Measurements from ENCODE around the gene MINDY4.
A peak's percentile ranks its signal among the peaks of the same experiment; 100 is the strongest.

The MINDY4 gene

GRCh38 chr7:30760514-30761213, 10.6 kb upstream of the MINDY4 start:
- H3K4me3 ChIP-seq (ENCODE audit: low read depth in 1 of 2, low read length in 2 of 2): no peak overlapping the region
- H3K36me3 ChIP-seq (ENCODE audit: control insufficient read depth in 1 of 2, insufficient read depth in 2 of 2, low read length in 2 of 2): peaks cover 0 to 3% of the 10 kb centered on the region in 2 donors
- peaks cover 10 to 46% of the 10 kb centered on the region in 2 donors for H3K4me1 ChIP-seq (ENCODE audit: control insufficient read depth in 1 of 2, insufficient read depth in 2 of 2, low read length in 2 of 2)
- H3K27ac ChIP-seq (ENCODE audit: low read length): no peak overlapping the region
- no peaks in the 10 kb centered on the region for H3K27me3 ChIP-seq (ENCODE audit: low read depth, low read length)
- peaks cover 0 to 4% of the 10 kb centered on the region in 2 donors for H3K9me3 ChIP-seq (ENCODE audit: control insufficient read depth in 1 of 2, low read length in 2 of 2)

GRCh38 chr7:30761214-30762156, 9.7 kb upstream of the MINDY4 start:
- no peak overlapping the region for H3K27ac ChIP-seq (ENCODE audit: low read length)
- peaks cover 10 to 44% of the 10 kb centered on the region in 2 donors for H3K4me1 ChIP-seq (ENCODE audit: control insufficient read depth in 1 of 2, insufficient read depth in 2 of 2, low read length in 2 of 2)
- no peaks in the 10 kb centered on the region for H3K27me3 ChIP-seq (ENCODE audit: low read depth, low read length)
- peaks cover 0 to 3% of the 10 kb centered on the region in 2 donors for H3K36me3 ChIP-seq (ENCODE audit: control insufficient read depth in 1 of 2, insufficient read depth in 2 of 2, low read length in 2 of 2)
- peaks cover 0 to 4% of the 10 kb centered on the region in 2 donors for H3K9me3 ChIP-seq (ENCODE audit: control insufficient read depth in 1 of 2, low read length in 2 of 2)
- H3K4me3 ChIP-seq (ENCODE audit: low read depth in 1 of 2, low read length in 2 of 2): no peak overlapping the region

GRCh38 chr7:30764030-30764975, 6.9 kb upstream of the MINDY4 start:
- no peaks in the 10 kb centered on the region for H3K36me3 ChIP-seq (ENCODE audit: control insufficient read depth in 1 of 2, insufficient read depth in 2 of 2, low read length in 2 of 2)
- no peak overlapping the region for H3K27ac ChIP-seq (ENCODE audit: low read length)
- no peak overlapping the region for H3K4me3 ChIP-seq (ENCODE audit: low read depth in 1 of 2, low read length in 2 of 2)
- peaks cover 10 to 25% of the 10 kb centered on the region in 2 donors for H3K4me1 ChIP-seq (ENCODE audit: control insufficient read depth in 1 of 2, insufficient read depth in 2 of 2, low read length in 2 of 2)
- peaks cover 0 to 4% of the 10 kb centered on the region in 2 donors for H3K9me3 ChIP-seq (ENCODE audit: control insufficient read depth in 1 of 2, low read length in 2 of 2)
- no peaks in the 10 kb centered on the region for H3K27me3 ChIP-seq (ENCODE audit: low read depth, low read length)

GRCh38 chr7:30765408-30765807, 5.8 kb upstream of the MINDY4 start:
- H3K27me3 ChIP-seq (ENCODE audit: low read depth, low read length): no peaks in the 10 kb centered on the region
- no peak overlapping the region for H3K4me3 ChIP-seq (ENCODE audit: low read depth in 1 of 2, low read length in 2 of 2)
- peaks cover 10 to 26% of the 10 kb centered on the region in 2 donors for H3K4me1 ChIP-seq (ENCODE audit: control insufficient read depth in 1 of 2, insufficient read depth in 2 of 2, low read length in 2 of 2)
- no peak overlapping the region for H3K27ac ChIP-seq (ENCODE audit: low read length)
- H3K36me3 ChIP-seq (ENCODE audit: control insufficient read depth in 1 of 2, insufficient read depth in 2 of 2, low read length in 2 of 2): no peaks in the 10 kb centered on the region
- H3K9me3 ChIP-seq (ENCODE audit: control insufficient read depth in 1 of 2, low read length in 2 of 2): peaks cover 0 to 4% of the 10 kb centered on the region in 2 donors

GRCh38 chr7:30770845-30771173, 408 bp upstream of the MINDY4 start:
- Histone ChIP-seq H3K27me3 (ENCODE audit: low read depth, low read length) (no peaks in the 10 kb centered on the region), H3K4me1 (ENCODE audit: control insufficient read depth in 1 of 2, insufficient read depth in 2 of 2, low read length in 2 of 2) (peaks cover 0 to 6% of the 10 kb centered on the region in 2 donors), H3K27ac (ENCODE audit: low read length) (peak overlapping the region; percentile 37), H3K9me3 (ENCODE audit: control insufficient read depth in 1 of 2, low read length in 2 of 2) (no peaks in the 10 kb centered on the region), H3K4me3 (ENCODE audit: low read depth in 1 of 2, low read length in 2 of 2) (peak overlapping the region; percentile 83 to 84), H3K36me3 (ENCODE audit: control insufficient read depth in 1 of 2, insufficient read depth in 2 of 2, low read length in 2 of 2) (no peaks in the 10 kb centered on the region)

- peaks cover 0 to 5% of the 10 kb centered on the region in 2 donors for H3K4me1 ChIP-seq (ENCODE audit: control insufficient read depth in 1 of 2, insufficient read depth in 2 of 2, low read length in 2 of 2)
- no peaks in the 10 kb centered on the region for H3K36me3 ChIP-seq (ENCODE audit: control insufficient read depth in 1 of 2, insufficient read depth in 2 of 2, low read length in 2 of 2)
- H3K9me3 ChIP-seq (ENCODE audit: control insufficient read depth in 1 of 2, low read length in 2 of 2): no peaks in the 10 kb centered on the region
Observed at GRCh38 chr7:30771880-30772425, 736 bp downstream of the MINDY4 start.

GRCh38 chr7:30772984-30773383, 1.8 kb downstream of the MINDY4 start:
- Histone ChIP-seq H3K27me3 (ENCODE audit: low read depth, low read length) (no peaks in the 10 kb centered on the region), H3K4me3 (ENCODE audit: low read depth in 1 of 2, low read length in 2 of 2) (no peak overlapping the region), H3K27ac (ENCODE audit: low read length) (no peak overlapping the region), H3K9me3 (ENCODE audit: control insufficient read depth in 1 of 2, low read length in 2 of 2) (no peaks in the 10 kb centered on the region), H3K36me3 (ENCODE audit: control insufficient read depth in 1 of 2, insufficient read depth in 2 of 2, low read length in 2 of 2) (no peaks in the 10 kb centered on the region), H3K4me1 (ENCODE audit: control insufficient read depth in 1 of 2, insufficient read depth in 2 of 2, low read length in 2 of 2) (peaks cover 0 to 5% of the 10 kb centered on the region in 2 donors)

More at GRCh38 chr7:30771880-30772425, 736 bp downstream of the MINDY4 start:
- Histone ChIP-seq H3K27me3 (ENCODE audit: low read depth, low read length) (no peaks in the 10 kb centered on the region), H3K27ac (ENCODE audit: low read length) (peak overlapping the region; percentile 42), H3K4me3 (ENCODE audit: low read depth in 1 of 2, low read length in 2 of 2) (peak overlapping the region; percentile 83 to 84)

- no peak overlapping the region for H3K27ac ChIP-seq (ENCODE audit: low read length)
- no peaks in the 10 kb centered on the region for H3K9me3 ChIP-seq (ENCODE audit: control insufficient read depth in 1 of 2, low read length in 2 of 2)
- H3K36me3 ChIP-seq (ENCODE audit: control insufficient read depth in 1 of 2, insufficient read depth in 2 of 2, low read length in 2 of 2): peaks cover 0 to 3% of the 10 kb centered on the region in 2 donors
- no peaks in the 10 kb centered on the region for H3K27me3 ChIP-seq (ENCODE audit: low read depth, low read length)
- H3K4me1 ChIP-seq (ENCODE audit: control insufficient read depth in 1 of 2, insufficient read depth in 2 of 2, low read length in 2 of 2): peaks cover 0 to 18% of the 10 kb centered on the region in 2 donors
- H3K4me3 ChIP-seq (ENCODE audit: low read depth in 1 of 2, low read length in 2 of 2): no peak overlapping the region
Observed at GRCh38 chr7:30775992-30776391, 4.8 kb downstream of the MINDY4 start.

- no peak overlapping the region for H3K4me3 ChIP-seq (ENCODE audit: low read depth in 1 of 2, low read length in 2 of 2)
- no peaks in the 10 kb centered on the region for H3K27me3 ChIP-seq (ENCODE audit: low read depth, low read length)
- peaks cover 0 to 19% of the 10 kb centered on the region in 2 donors for H3K4me1 ChIP-seq (ENCODE audit: control insufficient read depth in 1 of 2, insufficient read depth in 2 of 2, low read length in 2 of 2)
- no peaks in the 10 kb centered on the region for H3K9me3 ChIP-seq (ENCODE audit: control insufficient read depth in 1 of 2, low read length in 2 of 2)
- H3K36me3 ChIP-seq (ENCODE audit: control insufficient read depth in 1 of 2, insufficient read depth in 2 of 2, low read length in 2 of 2): peaks cover 2 to 3% of the 10 kb centered on the region in 2 donors
- no peak overlapping the region for H3K27ac ChIP-seq (ENCODE audit: low read length)
Observed at GRCh38 chr7:30776971-30777370, 5.8 kb downstream of the MINDY4 start.

GRCh38 chr7:30778255-30779025, 7.2 kb downstream of the MINDY4 start:
- Histone ChIP-seq H3K4me3 (ENCODE audit: low read depth in 1 of 2, low read length in 2 of 2) (no peak overlapping the region), H3K4me1 (ENCODE audit: control insufficient read depth in 1 of 2, insufficient read depth in 2 of 2, low read length in 2 of 2) (peaks cover 0 to 19% of the 10 kb centered on the region in 2 donors)

More at GRCh38 chr7:30778255-30779025, 7.2 kb downstream of the MINDY4 start:
- H3K9me3 ChIP-seq (ENCODE audit: control insufficient read depth in 1 of 2, low read length in 2 of 2): no peaks in the 10 kb centered on the region
- no peaks in the 10 kb centered on the region for H3K27me3 ChIP-seq (ENCODE audit: low read depth, low read length)
- H3K36me3 ChIP-seq (ENCODE audit: control insufficient read depth in 1 of 2, insufficient read depth in 2 of 2, low read length in 2 of 2): peaks cover 8 to 10% of the 10 kb centered on the region in 2 donors
- H3K27ac ChIP-seq (ENCODE audit: low read length): peak overlapping the region; percentile 54
